Prostate gland (tissue), 2 donors: ENCODE measurements around the gene DNAH14. TPM values are rescaled to one million over a fixed set of nuclear protein-coding genes. Genes with fewer than 3 reads are reported as not detected.
"Not testable (repeated sequence)": the region's sequence is repeated elsewhere in the genome, so short reads cannot be mapped to it uniquely, and the experiment has no call there.

Experiments
- DNase-seq: peaks from one replicate; pipeline ENCODE4 v3.0.0-alpha.2; 2019; ENCODE audit warnings: low spot score
- H3K27ac ChIP-seq, 2 donors: fragments of 200-600 bp; sonication (generic); 2 replicates each; pipeline ENCODE4 v1.5.1; 2017 to 2019
- H3K27me3 ChIP-seq: fragments of 200-600 bp; sonication (generic); replicated peaks from 2 replicates; pipeline ENCODE4 v1.5.1; 2019; ENCODE audit not compliant: insufficient read depth
- H3K36me3 ChIP-seq, 2 donors: fragments of 200-600 bp; sonication (generic); 1 replicate in 1 of 2; 2 replicates in 1 of 2; pipeline versions ENCODE4 v1.5.1 to v1.8.1; 2017 to 2019
- H3K4me1 ChIP-seq: fragments of 200-600 bp; sonication (generic); replicated peaks from 2 replicates; pipeline ENCODE4 v1.5.1; 2019
- H3K4me3 ChIP-seq, 2 donors: fragments of 200-600 bp; sonication (generic); 2 replicates each; pipeline ENCODE4 v1.5.1; 2017 to 2019
- H3K9me3 ChIP-seq: fragments of 200-600 bp; sonication (generic); 2 replicates; pipeline ENCODE4 v1.5.1; 2017
- POLR2A ChIP-seq: fragments of 450-650 bp; IDR thresholded peaks from one replicate; pipeline ENCODE4 v1.6.1; 2016; ENCODE audit warnings: antibody characterized with exemption, mild to moderate bottlenecking
- POLR2AphosphoS5 ChIP-seq: sonication (generic); formaldehyde crosslinking; IDR thresholded peaks from one replicate; pipeline ENCODE4 v1.6.1; 2017; ENCODE audit warnings: antibody characterized with exemption
- whole genome bisulfite sequencing: methylation state at CpG from one replicate; pipeline ENCODE4 v1.1.5; 2018; 5-methylcytosine and 5-hydroxymethylcytosine counted together
- intact Hi-C: fragments of 100-400 bp; cut with DNase I; formaldehyde crosslinking; loops from one replicate; pipeline ENCODE4 v1.14.2; 2022
- total RNA-seq, 2 donors: library from RNA; depleted of rRNA; stranded (reverse); fragments of >200 nt; gene quantifications; one replicate each; pipeline ENCODE4 v1.1.0, GENCODE V29; 2016
- TF ChIP-seq, protein P1 (sequence below), 4 experiments: fragments of 200-600 bp in 2 of 4; fragments of 450-650 bp in 2 of 4; sonication (generic) in 2 of 4; IDR thresholded peaks; 1 replicate in 3 of 4; 2 replicates in 1 of 4; pipeline ENCODE4 v1.5.1; 2016 to 2019; ENCODE audit warnings: antibody characterized with exemption in 4 of 4, mild to moderate bottlenecking in 2 of 4, moderate library complexity in 2 of 4

Gene DNAH14
- total RNA-seq, 2 donors from 2014 or later: 16.5 to 26.8 TPM

DNA sequence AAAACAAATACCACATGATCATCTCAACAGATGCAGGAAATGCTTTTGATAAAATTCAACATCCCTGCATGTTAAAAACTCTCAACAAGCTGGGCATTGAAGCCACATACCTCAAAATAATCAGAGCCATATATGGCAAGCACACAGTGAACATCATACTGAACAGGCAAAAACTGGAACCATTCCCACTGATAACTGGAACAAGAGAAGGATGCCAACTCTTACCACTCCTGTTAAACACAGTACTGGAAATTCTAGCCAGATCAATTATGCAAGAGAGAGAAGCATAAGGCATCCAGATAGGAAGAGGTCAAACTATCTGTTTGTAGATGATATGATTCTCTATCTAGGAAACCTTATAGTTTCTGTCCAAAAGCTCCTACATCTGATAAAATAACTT, 91.6 kb downstream of the DNAH14 start:
- H3K36me3 ChIP-seq: no peaks in the 10 kb centered on the region
- H3K27me3 ChIP-seq: no peaks in the 10 kb centered on the region
- no peak overlapping the region for H3K27ac ChIP-seq
- intact Hi-C loops: no loop called here
- no peaks in the 10 kb centered on the region for H3K4me1 ChIP-seq
- no peaks in the 10 kb centered on the region for H3K9me3 ChIP-seq
- TF ChIP-seq POLR2A (no peak), POLR2AphosphoS5 (no peak)
- TF ChIP-seq, protein P1, sequence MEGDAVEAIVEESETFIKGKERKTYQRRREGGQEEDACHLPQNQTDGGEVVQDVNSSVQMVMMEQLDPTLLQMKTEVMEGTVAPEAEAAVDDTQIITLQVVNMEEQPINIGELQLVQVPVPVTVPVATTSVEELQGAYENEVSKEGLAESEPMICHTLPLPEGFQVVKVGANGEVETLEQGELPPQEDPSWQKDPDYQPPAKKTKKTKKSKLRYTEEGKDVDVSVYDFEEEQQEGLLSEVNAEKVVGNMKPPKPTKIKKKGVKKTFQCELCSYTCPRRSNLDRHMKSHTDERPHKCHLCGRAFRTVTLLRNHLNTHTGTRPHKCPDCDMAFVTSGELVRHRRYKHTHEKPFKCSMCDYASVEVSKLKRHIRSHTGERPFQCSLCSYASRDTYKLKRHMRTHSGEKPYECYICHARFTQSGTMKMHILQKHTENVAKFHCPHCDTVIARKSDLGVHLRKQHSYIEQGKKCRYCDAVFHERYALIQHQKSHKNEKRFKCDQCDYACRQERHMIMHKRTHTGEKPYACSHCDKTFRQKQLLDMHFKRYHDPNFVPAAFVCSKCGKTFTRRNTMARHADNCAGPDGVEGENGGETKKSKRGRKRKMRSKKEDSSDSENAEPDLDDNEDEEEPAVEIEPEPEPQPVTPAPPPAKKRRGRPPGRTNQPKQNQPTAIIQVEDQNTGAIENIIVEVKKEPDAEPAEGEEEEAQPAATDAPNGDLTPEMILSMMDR (IDR thresholded peaks at IDR 0.05): no peak
- no peak overlapping the region for H3K4me3 ChIP-seq
- no peak for DNase-seq

DNA sequence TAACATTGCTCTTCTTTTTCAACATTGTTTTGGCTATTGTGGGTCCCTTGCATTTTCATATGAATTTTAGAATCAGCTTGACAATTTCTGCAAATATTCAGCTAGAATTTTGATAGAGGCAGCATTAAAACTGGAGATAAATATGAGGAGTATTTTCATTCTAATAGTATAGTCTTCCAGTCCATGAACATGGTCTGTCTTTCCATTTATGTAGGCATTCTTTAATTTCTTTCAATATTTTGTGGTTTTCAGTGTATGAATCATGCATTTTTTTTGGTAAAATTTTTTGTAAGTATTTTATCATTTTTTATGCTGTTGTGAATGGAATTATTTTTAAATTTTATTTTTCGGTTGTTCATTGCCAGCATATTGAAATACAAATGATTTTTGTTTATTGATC, 97.2 kb downstream of the DNAH14 start:
- H3K9me3 ChIP-seq: no peaks in the 10 kb centered on the region
- no peaks in the 10 kb centered on the region for H3K4me1 ChIP-seq
- no peak overlapping the region for H3K27ac ChIP-seq
- no peak for DNase-seq
- intact Hi-C loops: no loop called here
- 98% methylated on average over 1 of the region's 1 CpG for WGBS
- H3K27me3 ChIP-seq: no peaks in the 10 kb centered on the region
- H3K4me3 ChIP-seq: no peak overlapping the region
- TF ChIP-seq POLR2A (no peak), POLR2AphosphoS5 (no peak)
- TF ChIP-seq, protein P1 (IDR thresholded peaks at IDR 0.05): no peak
- no peaks in the 10 kb centered on the region for H3K36me3 ChIP-seq

DNA sequence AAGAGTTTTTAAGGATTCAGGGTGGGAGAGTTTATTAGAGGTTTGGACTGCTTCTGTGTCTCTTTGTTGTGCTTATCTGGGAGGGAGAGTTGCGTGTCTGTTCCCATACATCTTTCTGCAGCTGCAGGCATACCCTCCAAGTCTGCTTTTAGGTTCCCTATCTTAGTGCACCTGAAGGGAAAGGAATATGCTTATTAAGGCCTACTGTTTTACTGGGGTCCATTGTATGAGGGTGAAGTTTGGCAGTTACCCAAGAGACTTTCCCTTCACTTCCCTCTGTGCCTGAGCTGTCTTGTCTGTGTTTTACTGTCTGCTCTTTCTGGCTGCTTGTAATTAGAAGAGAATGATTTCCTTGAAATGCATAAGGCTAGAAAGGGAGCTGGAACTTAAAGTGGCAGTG, 107.0 kb downstream of the DNAH14 start:
- DNase-seq, H3K4me3 ChIP-seq, intact Hi-C loops, H3K9me3 ChIP-seq, H3K4me1 ChIP-seq, H3K27ac ChIP-seq, H3K36me3 ChIP-seq, H3K27me3 ChIP-seq: not testable (repeated sequence)
- WGBS: 86% methylated on average over 1 of the region's 1 CpG

DNA sequence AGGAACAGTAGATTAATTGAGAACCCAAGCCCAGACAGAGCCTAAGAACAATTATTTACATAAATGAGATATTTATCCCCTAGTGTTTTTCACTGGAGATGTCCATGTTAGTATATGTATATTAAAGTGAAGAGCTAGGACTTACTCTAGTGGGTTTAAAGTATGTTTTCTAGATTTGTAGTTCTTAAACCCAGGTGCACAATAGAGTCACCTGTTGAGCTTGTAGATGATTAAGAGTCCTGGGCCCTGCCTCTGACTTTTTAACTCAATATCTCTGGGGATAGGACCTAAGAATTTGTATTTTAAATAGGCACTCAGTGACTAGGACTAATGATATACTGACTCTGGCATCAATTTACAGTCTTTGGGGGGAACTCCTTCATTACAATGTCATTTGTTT, 112.8 kb downstream of the DNAH14 start:
- intact Hi-C loops: no loop called here
- Histone ChIP-seq H3K27ac (no peak overlapping the region), H3K36me3 (no peaks in the 10 kb centered on the region), H3K27me3 (no peaks in the 10 kb centered on the region), H3K4me3 (no peak overlapping the region), H3K4me1 (no peaks in the 10 kb centered on the region), H3K9me3 (no peaks in the 10 kb centered on the region)
- no peak for TF ChIP-seq POLR2A
- TF ChIP-seq, protein P1 (IDR thresholded peaks at IDR 0.05): no peak
- no peak for TF ChIP-seq POLR2AphosphoS5
- DNase-seq: no peak

DNA sequence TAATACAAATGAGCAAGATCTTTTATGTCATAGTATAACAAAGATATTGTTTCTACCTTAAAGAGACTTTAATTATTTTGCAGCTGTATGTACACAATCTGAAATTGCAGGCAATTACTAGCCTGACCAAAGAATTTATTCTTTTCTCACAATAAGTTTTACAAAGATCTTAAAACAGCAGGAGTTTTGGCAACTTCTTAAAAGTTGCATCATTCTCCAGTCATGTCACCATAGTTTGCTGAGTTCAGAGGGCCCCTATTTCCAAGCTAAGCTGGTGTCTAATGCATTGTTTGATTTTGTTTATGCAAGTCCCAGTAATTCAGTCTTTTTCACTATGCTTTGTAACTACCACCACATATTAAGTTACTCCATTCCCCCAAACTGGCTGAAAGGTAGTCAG, 114.8 kb downstream of the DNAH14 start:
- intact Hi-C loops: no loop called here
- H3K27ac ChIP-seq: no peak overlapping the region
- no peaks in the 10 kb centered on the region for H3K36me3 ChIP-seq
- H3K27me3 ChIP-seq: no peaks in the 10 kb centered on the region
- no peak for DNase-seq
- H3K4me1 ChIP-seq: no peaks in the 10 kb centered on the region
- H3K9me3 ChIP-seq: no peaks in the 10 kb centered on the region
- no peak overlapping the region for H3K4me3 ChIP-seq
- TF ChIP-seq POLR2AphosphoS5 (no peak), POLR2A (no peak)
- TF ChIP-seq, protein P1 (IDR thresholded peaks at IDR 0.05): no peak
